H1 (cell line): ENCODE measurements around the gene ANGPTL4. TPM values are rescaled to one million over a fixed set of nuclear protein-coding genes. Genes with fewer than 3 reads are reported as not detected.

Source experiments
- BCL11A ChIP-seq, 2 experiments: IDR thresholded peaks; one replicate each; pipeline ENCODE4 v1.6.1; 2011; ENCODE audit warnings: low read depth in 2 of 2, low read length in 2 of 2, mild to moderate bottlenecking in 2 of 2
- CBX8 ChIP-seq: fragments of 300-800, 300-1000 bp; sonication (generic); IDR thresholded peaks from 2 replicates; pipeline ENCODE4 v1.7.1; 2016; ENCODE audit warnings: low read depth, low read length, borderline replicate concordance
- CEBPB ChIP-seq: IDR thresholded peaks from 2 replicates; pipeline ENCODE4 v1.6.1; 2012; ENCODE audit warnings: low read depth, low read length
- CHD1 ChIP-seq: IDR thresholded peaks from 2 replicates; pipeline ENCODE4 v1.6.1; 2012; ENCODE audit warnings: low read depth, low read length, improper control_type of control experiment
- FOSL1 ChIP-seq: IDR thresholded peaks from 2 replicates; pipeline ENCODE4 v1.6.1; 2011; ENCODE audit warnings: mild to moderate bottlenecking, low read depth, low read length, moderate library complexity; ENCODE audit not compliant: insufficient read depth
- JUN ChIP-seq: IDR thresholded peaks from 2 replicates; pipeline ENCODE4 v1.6.1; 2011; ENCODE audit warnings: low read depth, mild to moderate bottlenecking, improper control_type of control experiment, low read length
- RXRA ChIP-seq: IDR thresholded peaks from 2 replicates; pipeline ENCODE4 v1.6.1; 2011; ENCODE audit warnings: low read depth, mild to moderate bottlenecking, low read length, moderate library complexity; ENCODE audit not compliant: insufficient read depth
- SP1 ChIP-seq: IDR thresholded peaks from 2 replicates; pipeline ENCODE4 v1.6.1; 2011; ENCODE audit warnings: low read depth, low read length
- SP4 ChIP-seq: IDR thresholded peaks from 2 replicates; pipeline ENCODE4 v1.6.1; 2012; ENCODE audit warnings: low read length, inconsistent platforms
- TEAD4 ChIP-seq: IDR thresholded peaks from 2 replicates; pipeline ENCODE4 v1.6.1; 2012; ENCODE audit warnings: low read depth, low read length, inconsistent platforms, mixed read lengths
- polyA plus RNA-seq, 7 experiments: library from polyadenylated mRNA; depleted of rRNA in 3 of 7; stranded (reverse) in 5 of 7; unstranded in 2 of 7; fragments of >200 nt in 5 of 7; fragments of 200-250 nt in 2 of 7; gene quantifications; 1 replicate in 5 of 7; 2 replicates in 1 of 7; 4 replicates in 1 of 7; pipeline versions ENCODE4 v1.2.1 to v1.2.3, GENCODE V29; 2011 to 2013; ENCODE audit warnings: missing spikeins in 2 of 7, mixed read lengths in 2 of 7
- total RNA-seq: library from RNA; stranded (reverse); fragmentation: NEBNext Ultra II Directional; extraction: Animal tissue kit (Norgen Biotek cat#: 25700); gene quantifications from 2 replicates; pipeline ENCODE4 v1.2.1, GENCODE V29; 2021
- TF ChIP-seq, protein P1 (sequence below): IDR thresholded peaks from 2 replicates; pipeline ENCODE4 v1.6.1; 2012; ENCODE audit warnings: low read length, inconsistent platforms
- TF ChIP-seq, protein P2 (sequence below): IDR thresholded peaks from 2 replicates; pipeline ENCODE4 v1.6.1; 2012; ENCODE audit warnings: inconsistent platforms

ANGPTL4 gene
- total and polyA plus RNA-seq, 2 of the 8 experiments (the other 6 are each of a cell fraction or from before 2014, with no cell fraction given) = 2.3 to 6.5 TPM

DNA sequence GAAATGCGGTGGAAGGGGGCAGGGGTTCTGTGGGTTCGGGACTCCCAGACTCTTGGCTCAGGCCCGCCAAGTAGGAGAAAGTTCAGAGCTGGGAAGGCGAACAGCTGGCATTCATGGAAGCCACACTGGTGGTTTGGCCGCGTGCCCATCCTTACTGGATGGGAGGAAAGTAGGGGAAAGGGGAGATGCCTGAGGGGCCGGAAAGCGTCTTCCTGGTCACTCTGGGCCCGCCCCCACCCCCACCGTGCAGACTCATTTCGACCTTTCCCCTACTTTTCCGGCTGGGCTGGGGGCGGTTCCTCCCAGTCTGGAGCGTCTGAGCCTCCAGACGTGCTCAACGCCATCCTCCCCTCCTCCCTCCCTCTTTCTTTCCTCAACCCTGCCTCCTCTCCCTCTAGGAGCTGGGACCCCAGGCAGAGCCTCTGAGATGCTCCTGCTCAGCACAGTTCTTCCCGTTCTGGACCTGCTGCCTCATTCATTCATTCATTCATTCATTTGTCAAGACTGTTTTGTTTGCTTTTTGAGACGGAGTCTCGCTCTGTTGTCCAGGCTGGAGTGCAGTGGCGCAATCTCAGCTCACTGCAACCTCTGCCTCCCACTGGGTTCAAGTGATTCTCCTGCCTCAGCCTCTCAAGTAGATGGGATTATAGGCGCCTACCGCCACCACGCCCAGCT, 3.5 kb downstream of the ANGPTL4 start (continued):
- TF ChIP-seq JUN = no peak
- no peak for TF ChIP-seq TEAD4
- no peak for TF ChIP-seq CEBPB
- TF ChIP-seq, protein P1, sequence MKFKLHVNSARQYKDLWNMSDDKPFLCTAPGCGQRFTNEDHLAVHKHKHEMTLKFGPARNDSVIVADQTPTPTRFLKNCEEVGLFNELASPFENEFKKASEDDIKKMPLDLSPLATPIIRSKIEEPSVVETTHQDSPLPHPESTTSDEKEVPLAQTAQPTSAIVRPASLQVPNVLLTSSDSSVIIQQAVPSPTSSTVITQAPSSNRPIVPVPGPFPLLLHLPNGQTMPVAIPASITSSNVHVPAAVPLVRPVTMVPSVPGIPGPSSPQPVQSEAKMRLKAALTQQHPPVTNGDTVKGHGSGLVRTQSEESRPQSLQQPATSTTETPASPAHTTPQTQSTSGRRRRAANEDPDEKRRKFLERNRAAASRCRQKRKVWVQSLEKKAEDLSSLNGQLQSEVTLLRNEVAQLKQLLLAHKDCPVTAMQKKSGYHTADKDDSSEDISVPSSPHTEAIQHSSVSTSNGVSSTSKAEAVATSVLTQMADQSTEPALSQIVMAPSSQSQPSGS = no peak
- no peak for TF ChIP-seq BCL11A (IDR thresholded peaks at IDR 0.05; ENCODE audit: low read depth in 2 of 2, low read length in 2 of 2)
- TF ChIP-seq SP4 = no peak
- peak; percentile 82 for TF ChIP-seq SP1
- TF ChIP-seq RXRA = peak; percentile 80; the same call in 1 of the 2 replicates
- TF ChIP-seq CBX8 = no peak
- TF ChIP-seq, protein P2, sequence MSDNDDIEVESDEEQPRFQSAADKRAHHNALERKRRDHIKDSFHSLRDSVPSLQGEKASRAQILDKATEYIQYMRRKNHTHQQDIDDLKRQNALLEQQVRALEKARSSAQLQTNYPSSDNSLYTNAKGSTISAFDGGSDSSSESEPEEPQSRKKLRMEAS = peak; percentile 57; the same call in 1 of the 2 replicates
- no peak for TF ChIP-seq CHD1
- TF ChIP-seq FOSL1 = no peak
